Activated CD4-positive, alpha-beta memory T cell treated with anti-CD3 and anti-CD28 coated beads for 36 hours (primary cell): ENCODE measurements around the gene PLA2G6. TPM values are rescaled to one million over a fixed set of nuclear protein-coding genes. Genes with fewer than 3 reads are reported as not detected.
"Not testable (repeated sequence)": the region's sequence is repeated elsewhere in the genome, so short reads cannot be mapped to it uniquely, and the experiment has no call there.

Experiments
- CTCF ChIA-PET: fragments of 350-600 bp; sonication (Branson Sonifier 250); formaldehyde crosslinking; loops from one replicate; lab custom pipeline; 2021; ENCODE audit warnings: antibody characterized with exemption, inconsistent platforms; lab: Charles Lee
- POLR2A ChIA-PET: fragments of 350-600 bp; sonication (Branson Sonifier 250); formaldehyde crosslinking; loops from one replicate; lab custom pipeline; 2021; ENCODE audit warnings: antibody characterized with exemption; lab: Charles Lee
- DNase-seq: peaks from one replicate; pipeline ENCODE4 v3.0.0-alpha.2; 2020
- H3K27ac Mint-ChIP-seq: one replicate; pipeline ENCODE4 v1.8.0; 2021; ENCODE audit warnings: mixed read lengths
- H3K27me3 Mint-ChIP-seq: one replicate; pipeline ENCODE4 v1.8.0; 2021; ENCODE audit warnings: mixed read lengths
- H3K36me3 Mint-ChIP-seq: one replicate; pipeline ENCODE4 v1.8.0; 2021; ENCODE audit warnings: mixed read lengths
- H3K4me1 Mint-ChIP-seq: one replicate; pipeline ENCODE4 v1.8.0; 2021; ENCODE audit warnings: low read depth, mixed read lengths
- H3K4me3 Mint-ChIP-seq: one replicate; pipeline ENCODE4 v1.8.0; 2021; ENCODE audit warnings: mild to moderate bottlenecking, mixed read lengths
- H3K9me3 Mint-ChIP-seq: one replicate; pipeline ENCODE4 v1.8.0; 2021; ENCODE audit warnings: mixed read lengths
- intact Hi-C: fragments of 100-400 bp; cut with micrococcal nuclease; formaldehyde crosslinking; loops from one replicate; pipeline ENCODE4 v1.15.1; 2023
- total RNA-seq, 2 experiments: library from RNA; stranded (reverse); gene quantifications; one replicate each; pipeline ENCODE4 v1.2.3, GENCODE V29; 2021

Gene PLA2G6
- total RNA-seq, 2 experiments from 2014 or later: 63.7 to 69.5 TPM

- peak; percentile 27 for DNase-seq
- ChIA-PET CTCF (interaction anchor here (1.2 kb wide), 1 partner anchor 30 kb away, joined by 3 read pairs; no protein-coding TSS in a partner anchor), POLR2A (no interaction called here)
- no peaks in the 10 kb centered on the region for H3K4me1 Mint-ChIP-seq
- H3K9me3 Mint-ChIP-seq: no peaks in the 10 kb centered on the region
- H3K4me3 Mint-ChIP-seq: no peak overlapping the region
- peaks cover 13% of the 10 kb centered on the region for H3K27me3 Mint-ChIP-seq
- no peaks in the 10 kb centered on the region for H3K36me3 Mint-ChIP-seq
- intact Hi-C loops: no loop called here
- H3K27ac Mint-ChIP-seq: no peak overlapping the region
Observed at GRCh38 chr22:38081941-38082828, 99.4 kb downstream of the PLA2G6 start.

- Mint-ChIP-seq H3K27me3 (peaks cover 13% of the 10 kb centered on the region), H3K27ac (no peak overlapping the region), H3K9me3 (no peaks in the 10 kb centered on the region), H3K4me3 (no peak overlapping the region), H3K4me1 (no peaks in the 10 kb centered on the region), H3K36me3 (no peaks in the 10 kb centered on the region)
- POLR2A ChIA-PET: no interaction called here
- intact Hi-C loops: no loop called here
- no peak for DNase-seq
- CTCF ChIA-PET: interaction anchor here (1.2 kb wide), 1 partner anchor 29 kb away, joined by 3 read pairs; no protein-coding TSS in a partner anchor
Observed at GRCh38 chr22:38081636-38081940, 100.0 kb downstream of the PLA2G6 start.

- Mint-ChIP-seq H3K27me3 (peaks cover 13% of the 10 kb centered on the region), H3K4me1 (no peaks in the 10 kb centered on the region), H3K9me3 (no peaks in the 10 kb centered on the region), H3K36me3 (no peaks in the 10 kb centered on the region), H3K27ac (no peak overlapping the region), H3K4me3 (no peak overlapping the region)
- ChIA-PET CTCF (interaction anchor here (1.2 kb wide), 1 partner anchor 29 kb away, joined by 3 read pairs; no protein-coding TSS in a partner anchor), POLR2A (no interaction called here)
- intact Hi-C loops: no loop called here
- DNase-seq: no peak
Observed at GRCh38 chr22:38080850-38081635, 100.6 kb downstream of the PLA2G6 start.

- intact Hi-C loops: no loop called here
- no peaks in the 10 kb centered on the region for H3K9me3 Mint-ChIP-seq
- no peaks in the 10 kb centered on the region for H3K36me3 Mint-ChIP-seq
- no peaks in the 10 kb centered on the region for H3K4me1 Mint-ChIP-seq
- no peak overlapping the region for H3K4me3 Mint-ChIP-seq
- H3K27ac Mint-ChIP-seq: no peak overlapping the region
- ChIA-PET POLR2A (no interaction called here), CTCF (no interaction called here)
- peaks cover 13% of the 10 kb centered on the region for H3K27me3 Mint-ChIP-seq
- no peak for DNase-seq
Observed at GRCh38 chr22:38080474-38080849, 101.2 kb downstream of the PLA2G6 start.

GRCh38 chr22:38079804-38080203, 101.8 kb downstream of the PLA2G6 start:
- Mint-ChIP-seq H3K4me1 (no peaks in the 10 kb centered on the region), H3K27ac (no peak overlapping the region)
- CTCF ChIA-PET: no interaction called here

GRCh38 chr22:38079208-38079607, 102.4 kb downstream of the PLA2G6 start:
- POLR2A ChIA-PET, H3K4me3 Mint-ChIP-seq, DNase-seq, H3K36me3 Mint-ChIP-seq, H3K27ac Mint-ChIP-seq, CTCF ChIA-PET, H3K4me1 Mint-ChIP-seq, intact Hi-C loops, H3K9me3 Mint-ChIP-seq: not testable (repeated sequence)
- peaks cover 13% of the 10 kb centered on the region for H3K27me3 Mint-ChIP-seq

More at GRCh38 chr22:38079804-38080203, 101.8 kb downstream of the PLA2G6 start:
- no peaks in the 10 kb centered on the region for H3K9me3 Mint-ChIP-seq
- no peaks in the 10 kb centered on the region for H3K36me3 Mint-ChIP-seq
- intact Hi-C loops: no loop called here
- no peak for DNase-seq
- H3K27me3 Mint-ChIP-seq: peaks cover 13% of the 10 kb centered on the region
- POLR2A ChIA-PET: no interaction called here
- H3K4me3 Mint-ChIP-seq: no peak overlapping the region

GRCh38 chr22:38078046-38078840, 103.4 kb downstream of the PLA2G6 start:
- Mint-ChIP-seq H3K27ac (no peak overlapping the region), H3K9me3 (no peaks in the 10 kb centered on the region), H3K4me3 (no peak overlapping the region), H3K4me1 (no peaks in the 10 kb centered on the region), H3K36me3 (peaks cover 7% of the 10 kb centered on the region), H3K27me3 (peaks cover 13% of the 10 kb centered on the region)
- intact Hi-C loops: no loop called here
- CTCF ChIA-PET: no interaction called here
- DNase-seq: no peak
- POLR2A ChIA-PET: no interaction called here

GRCh38 chr22:38077595-38077994, 104.0 kb downstream of the PLA2G6 start:
- no peaks in the 10 kb centered on the region for H3K4me1 Mint-ChIP-seq
- ChIA-PET CTCF (no interaction called here), POLR2A (no interaction called here)
- H3K27ac Mint-ChIP-seq: no peak overlapping the region
- intact Hi-C loops: no loop called here
- no peak for DNase-seq
- H3K9me3 Mint-ChIP-seq: no peaks in the 10 kb centered on the region
- H3K4me3 Mint-ChIP-seq: no peak overlapping the region
- peaks cover 9% of the 10 kb centered on the region for H3K36me3 Mint-ChIP-seq
- peaks cover 10% of the 10 kb centered on the region for H3K27me3 Mint-ChIP-seq

GRCh38 chr22:38077096-38077495, 104.5 kb downstream of the PLA2G6 start:
- H3K9me3 Mint-ChIP-seq: no peaks in the 10 kb centered on the region
- peaks cover 9% of the 10 kb centered on the region for H3K36me3 Mint-ChIP-seq
- H3K27me3 Mint-ChIP-seq: peaks cover 9% of the 10 kb centered on the region
- no peak for DNase-seq
- H3K27ac Mint-ChIP-seq: no peak overlapping the region
- ChIA-PET CTCF (no interaction called here), POLR2A (no interaction called here)
- no peak overlapping the region for H3K4me3 Mint-ChIP-seq
- intact Hi-C loops: no loop called here
- H3K4me1 Mint-ChIP-seq: no peaks in the 10 kb centered on the region

- CTCF ChIA-PET: interaction anchor here (1.5 kb wide), 1 partner anchor 10 kb away, joined by 3 read pairs; no protein-coding TSS in a partner anchor
- Mint-ChIP-seq H3K27me3 (peaks cover 5% of the 10 kb centered on the region), H3K27ac (no peak overlapping the region), H3K4me1 (no peaks in the 10 kb centered on the region), H3K9me3 (no peaks in the 10 kb centered on the region), H3K4me3 (no peak overlapping the region), H3K36me3 (peaks cover 11% of the 10 kb centered on the region)
- POLR2A ChIA-PET: no interaction called here
- DNase-seq: no peak
- intact Hi-C loops: no loop called here
Observed at GRCh38 chr22:38075961-38076360, 105.7 kb downstream of the PLA2G6 start.

- POLR2A ChIA-PET: no interaction called here
- H3K4me1 Mint-ChIP-seq: no peaks in the 10 kb centered on the region
- no peak overlapping the region for H3K27ac Mint-ChIP-seq
- CTCF ChIA-PET: interaction anchor here (1.5 kb wide), 1 partner anchor 9 kb away, joined by 3 read pairs; no protein-coding TSS in a partner anchor
- no peaks in the 10 kb centered on the region for H3K9me3 Mint-ChIP-seq
- H3K4me3 Mint-ChIP-seq: no peak overlapping the region
- no peak for DNase-seq
- intact Hi-C loops: no loop called here
- peaks cover 11% of the 10 kb centered on the region for H3K36me3 Mint-ChIP-seq
- H3K27me3 Mint-ChIP-seq: peaks cover 5% of the 10 kb centered on the region
Observed at GRCh38 chr22:38075105-38075825, 106.4 kb downstream of the PLA2G6 start.
